Iris pigment epithelial cell (primary cell): ENCODE data around the gene CMC4.

Experiments used
- DNase-seq: peaks from one replicate; pipeline ENCODE4 v3.0.0-alpha.2; 2011; ENCODE audit warnings: low read depth

The CMC4 gene

GRCh38 chrX:155070975-155071693, at the start of gene CMC4, which contains the start of the genes BRCC3 and MTCP1:
Gene CMC4 (minus strand): TSS chrX:155071136. CDS start chrX:155064023, 7,113 bp downstream.
Gene BRCC3 (plus strand): TSS chrX:155071508. CDS start chrX:155071528, 20 bp downstream.
Gene MTCP1 (minus strand): TSS chrX:155071136. CDS start chrX:155066010, 5,126 bp downstream.
- peak; percentile 76 for DNase-seq

DNA sequence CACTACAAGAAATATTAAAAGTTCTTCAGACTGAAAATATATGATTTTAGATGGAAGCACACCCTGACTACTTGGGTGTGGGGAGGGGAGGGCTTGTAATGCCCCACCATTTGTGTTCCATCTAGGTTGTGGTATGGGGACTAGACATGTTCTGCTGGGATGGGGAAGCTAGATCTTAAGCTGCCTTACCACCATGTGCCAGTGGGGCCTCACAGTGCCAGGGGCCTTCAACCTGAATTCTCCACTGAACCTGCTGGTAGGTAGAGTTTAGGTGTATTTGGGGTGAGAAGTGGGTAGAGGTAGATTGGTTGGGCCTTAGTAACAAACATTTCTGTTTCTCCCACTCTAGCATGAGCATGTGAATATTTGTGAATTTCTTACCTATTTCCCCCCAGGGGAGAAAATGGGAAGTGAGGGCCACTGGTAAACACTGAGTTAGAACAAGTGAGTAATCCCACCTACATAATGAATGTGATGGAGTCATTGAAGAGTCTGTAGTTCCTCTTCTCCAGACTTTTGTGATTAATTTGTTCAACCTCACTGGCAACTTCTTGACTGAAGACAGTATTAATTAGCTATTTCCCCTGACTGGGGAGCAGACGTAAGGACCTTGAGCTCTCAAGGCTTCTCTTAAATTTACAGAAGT, 44.4 kb upstream of the CMC4 start:
- no peak for DNase-seq

GRCh38 chrX:155113097-155113496, 42.2 kb upstream of the CMC4 start:
- DNase-seq = no peak

- DNase-seq = peak; percentile 24
These were observed 41.2 kb upstream of the CMC4 start for GRCh38 chrX:155112171-155112570.

GRCh38 chrX:155108427-155108826, 37.5 kb upstream of the CMC4 start:
- no peak for DNase-seq

DNA sequence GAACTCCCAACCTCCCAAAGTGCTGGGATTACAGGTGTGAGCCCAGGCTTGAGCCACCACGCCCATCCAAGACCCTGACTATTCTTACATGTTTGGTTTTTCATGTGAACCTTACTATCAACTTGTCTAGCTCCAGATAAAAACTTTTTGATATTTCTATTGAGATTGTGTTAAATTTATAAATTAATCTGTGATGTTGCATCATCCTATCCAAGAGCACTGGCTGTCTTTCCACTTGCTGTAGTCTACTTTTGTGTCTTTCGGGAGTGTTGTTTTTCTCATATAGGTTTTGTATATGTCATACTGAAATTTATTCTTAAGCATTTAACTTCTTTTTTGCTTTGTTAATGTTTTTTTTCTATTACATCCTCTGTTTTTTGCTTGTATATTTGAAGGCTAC, 35.0 kb upstream of the CMC4 start:
- no peak for DNase-seq

DNA sequence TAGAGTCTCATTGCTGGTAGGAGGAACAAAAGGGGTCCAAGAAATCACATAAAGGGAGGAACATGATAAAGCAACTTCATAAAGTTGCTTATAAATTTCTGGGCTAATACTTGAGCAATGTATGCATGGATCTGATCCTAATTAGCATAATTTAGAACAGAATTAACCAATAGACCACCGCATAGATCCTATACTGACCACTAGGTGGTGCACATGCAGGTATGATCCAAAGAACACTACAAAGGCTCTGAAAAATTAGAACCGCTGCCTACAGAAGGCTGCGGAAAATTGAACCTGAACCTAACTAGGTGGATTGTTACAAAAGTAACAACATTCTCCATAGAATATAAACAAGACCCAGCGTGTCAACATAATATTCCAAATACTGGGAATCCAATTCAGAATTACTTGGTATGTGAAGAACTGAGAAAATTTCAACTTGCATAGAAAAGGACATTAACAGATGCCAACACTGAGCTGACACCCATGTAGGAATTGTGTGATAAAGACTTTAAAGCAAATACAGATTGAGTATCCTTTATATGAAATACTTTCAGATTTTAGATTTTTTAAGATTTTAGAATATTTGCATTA, 23.6 kb upstream of the CMC4 start:
- peak; percentile 15 for DNase-seq

GRCh38 chrX:155086961-155087735, 16.2 kb upstream of the CMC4 start:
- no peak for DNase-seq

DNA sequence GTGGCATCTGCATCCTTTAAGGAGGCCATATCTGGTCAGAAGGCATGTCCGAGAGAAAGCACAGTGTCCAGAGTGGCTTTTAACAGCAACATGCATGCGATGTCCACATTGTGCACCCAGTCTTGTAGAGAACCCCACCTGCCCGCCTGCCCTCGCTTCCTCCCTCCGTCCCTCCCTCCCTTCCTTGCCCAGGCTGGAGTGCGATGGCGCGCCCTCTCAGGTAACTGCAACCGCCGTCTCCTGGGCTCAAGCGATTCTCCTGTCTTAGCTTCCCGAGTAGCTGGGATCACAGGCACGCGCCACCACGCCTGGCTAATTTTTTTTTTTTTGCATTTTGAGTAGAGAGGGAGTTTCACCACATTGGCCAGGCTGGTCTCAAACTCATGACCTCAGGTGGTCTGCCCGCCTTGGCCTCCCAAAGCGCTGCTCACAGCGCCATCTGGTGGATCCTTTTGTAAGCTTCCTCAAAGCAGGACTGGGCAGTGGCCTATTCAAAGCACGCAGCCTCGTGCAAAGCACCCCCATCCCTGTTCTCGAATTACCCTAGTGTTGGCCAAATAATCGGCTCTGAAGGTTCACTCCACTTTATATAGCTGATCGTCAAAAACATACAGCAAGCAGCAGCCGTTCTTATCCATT, 15.4 kb upstream of the CMC4 start:
- peak; percentile 16 for DNase-seq

GRCh38 chrX:155071694-155072280, 851 bp upstream of the CMC4 start:
- DNase-seq = no peak

DNA sequence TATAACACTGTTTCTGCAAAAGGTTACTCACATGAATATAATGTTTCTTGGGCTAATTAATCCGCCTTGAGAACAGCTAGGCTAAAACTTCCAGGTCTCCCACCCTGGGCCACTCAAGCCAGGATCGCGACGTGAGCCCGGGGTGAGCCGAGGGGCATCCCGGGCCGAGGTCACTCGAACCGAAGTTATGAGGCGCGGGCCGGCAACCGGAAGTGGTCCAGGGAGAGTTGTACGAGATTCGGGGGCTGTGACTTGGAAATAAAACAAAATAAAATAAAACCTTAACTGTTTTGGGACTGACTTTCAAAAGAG, 317 bp downstream of the CMC4 start:
- no peak for DNase-seq

GRCh38 chrX:155070038-155070437, 898 bp downstream of the CMC4 start:
- DNase-seq = no peak

GRCh38 chrX:155069414-155069813, 1.5 kb downstream of the CMC4 start:
- DNase-seq = no peak

GRCh38 chrX:155068165-155068564, 2.8 kb downstream of the CMC4 start:
- DNase-seq = peak; percentile 61

DNA sequence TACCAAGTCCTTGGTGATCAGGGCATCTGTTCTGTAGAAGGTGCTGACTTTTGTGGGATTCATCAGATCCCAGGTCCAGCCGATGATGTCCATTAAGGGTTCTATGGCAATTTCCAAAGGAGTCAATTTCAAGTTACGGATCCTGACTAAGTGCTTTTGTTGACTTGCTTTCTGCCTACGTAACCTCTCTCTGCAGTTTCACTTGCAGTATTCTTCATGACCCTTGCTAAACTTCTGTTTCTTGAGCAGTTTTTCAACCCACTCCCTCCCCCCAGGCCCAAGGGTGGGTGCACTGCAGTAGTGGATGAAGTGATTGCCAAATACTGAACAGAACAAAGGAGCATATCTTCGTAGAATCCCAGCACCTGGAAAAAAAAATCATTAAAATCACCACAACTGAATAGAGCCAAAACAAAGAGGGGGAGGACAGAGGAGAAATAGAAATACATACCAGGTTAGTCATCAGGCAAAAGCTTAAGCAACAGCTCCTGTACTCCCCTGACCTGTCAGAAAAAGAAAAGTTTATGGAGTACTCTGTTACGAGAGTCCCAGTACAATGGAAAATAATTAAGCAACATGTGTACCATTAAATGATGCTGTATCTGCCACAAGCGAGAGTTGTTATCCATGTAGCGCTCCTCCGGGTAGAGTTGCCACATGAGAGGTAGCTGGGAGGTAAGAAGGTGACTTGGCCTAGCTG, 5.8 kb downstream of the CMC4 start:
- peak; percentile 72 for DNase-seq

GRCh38 chrX:155061760-155062159, 9.2 kb downstream of the CMC4 start:
- no peak for DNase-seq

- peak; percentile 67 for DNase-seq
These were observed 13.8 kb downstream of the CMC4 start for GRCh38 chrX:155056877-155057792.

- DNase-seq = no peak
These were observed 14.5 kb downstream of the CMC4 start for GRCh38 chrX:155056471-155056870.

DNA sequence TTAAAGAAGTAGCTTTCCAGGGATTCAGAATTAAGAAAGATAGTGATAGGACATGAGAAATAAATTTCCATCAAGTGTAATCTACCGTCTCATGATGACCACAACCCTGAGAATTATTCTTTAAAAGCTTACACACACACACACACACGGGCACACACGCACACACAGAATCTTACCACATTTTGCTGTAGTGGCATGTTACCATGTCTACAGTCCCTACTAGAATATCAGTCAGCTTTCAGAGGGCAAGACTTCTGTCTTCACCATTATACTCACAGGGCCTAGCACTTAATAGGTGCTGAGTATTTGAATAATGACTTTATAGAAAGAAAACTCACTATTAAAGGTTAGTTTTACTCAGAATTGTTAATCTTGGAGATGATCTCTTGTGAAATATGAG, 15.4 kb downstream of the CMC4 start:
- no peak for DNase-seq

DNA sequence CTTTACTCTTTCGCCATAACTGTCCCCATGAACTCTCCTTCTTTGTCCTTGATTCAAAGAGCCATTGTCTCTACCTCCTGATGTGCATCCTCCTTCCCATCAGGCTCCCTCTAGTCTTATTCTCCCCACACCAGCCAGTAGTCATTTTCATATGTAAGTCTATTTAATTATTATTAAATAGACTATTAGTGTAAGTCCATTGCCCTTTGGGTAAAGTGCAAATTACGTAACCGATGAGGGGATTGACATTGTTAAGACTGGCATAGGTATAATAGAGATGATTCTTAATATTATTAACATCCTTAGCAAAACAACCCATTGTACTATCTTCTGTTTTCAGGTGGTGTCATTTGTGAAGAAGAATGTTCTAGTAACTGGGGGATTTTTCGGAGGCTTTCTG, 16.7 kb downstream of the CMC4 start:
- DNase-seq = no peak
